COLO668 (cell line): ENCODE data around the gene C9orf57.
"Not testable (repeated sequence)": the region's sequence is repeated elsewhere in the genome, so short reads cannot be mapped to it uniquely, and the experiment has no call there.

Experiments
- DNase-seq: peaks from one replicate; lab custom pipeline; 2025; ENCODE audit not compliant: unreplicated experiment; lab: John Stamatoyannopoulos, UW

Gene C9orf57

DNA sequence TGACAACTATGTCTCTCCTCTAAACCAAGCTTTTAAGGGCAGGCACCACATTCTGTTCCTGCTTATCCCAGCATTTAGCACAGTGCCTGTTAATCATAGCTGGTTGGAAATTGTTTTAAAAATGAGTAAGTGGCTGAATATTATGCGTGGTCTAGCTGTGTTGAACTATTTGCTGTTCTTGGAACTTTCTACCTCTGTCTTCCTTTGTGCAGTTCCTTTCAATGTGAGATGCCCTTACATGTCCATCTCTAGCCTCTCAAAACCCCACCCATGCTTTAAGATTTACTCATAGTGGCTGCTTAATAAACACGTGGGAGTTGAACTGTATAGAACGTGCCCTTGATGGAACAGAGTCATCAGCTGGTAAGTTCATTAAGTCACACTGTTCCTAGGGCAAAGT lies 34.5 kb downstream of the C9orf57 start:
- DNase-seq, result no peak

GRCh38 chr9:72023596-72023995 lies 36.8 kb downstream of the C9orf57 start:
- DNase-seq, result no peak

- DNase-seq, result no peak
Observed at GRCh38 chr9:72022841-72023240, 37.6 kb downstream of the C9orf57 start.

DNA sequence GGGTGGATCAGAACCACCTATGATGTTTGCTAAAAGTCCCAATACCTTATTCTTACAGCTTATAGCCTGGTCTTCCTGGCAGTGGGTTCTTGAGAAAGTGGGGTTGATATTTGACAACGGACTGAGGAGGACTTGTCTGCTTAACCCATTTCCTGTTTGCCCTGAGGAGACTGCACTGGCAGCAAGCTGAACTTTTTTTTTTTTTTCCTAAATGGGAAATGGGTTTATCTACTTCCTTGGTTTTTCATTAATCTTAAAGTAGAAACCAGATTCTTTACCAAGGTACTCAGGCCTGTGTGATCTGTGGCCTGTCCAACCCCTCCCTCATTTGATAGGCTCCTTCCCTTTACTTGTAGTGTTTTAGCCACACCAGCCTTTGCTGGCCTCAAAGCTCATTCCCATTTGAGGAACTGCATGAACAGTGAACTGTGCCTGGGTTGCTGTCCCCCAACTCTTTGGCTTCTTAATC lies 47.1 kb downstream of the C9orf57 start:
- DNase-seq, result no peak

DNA sequence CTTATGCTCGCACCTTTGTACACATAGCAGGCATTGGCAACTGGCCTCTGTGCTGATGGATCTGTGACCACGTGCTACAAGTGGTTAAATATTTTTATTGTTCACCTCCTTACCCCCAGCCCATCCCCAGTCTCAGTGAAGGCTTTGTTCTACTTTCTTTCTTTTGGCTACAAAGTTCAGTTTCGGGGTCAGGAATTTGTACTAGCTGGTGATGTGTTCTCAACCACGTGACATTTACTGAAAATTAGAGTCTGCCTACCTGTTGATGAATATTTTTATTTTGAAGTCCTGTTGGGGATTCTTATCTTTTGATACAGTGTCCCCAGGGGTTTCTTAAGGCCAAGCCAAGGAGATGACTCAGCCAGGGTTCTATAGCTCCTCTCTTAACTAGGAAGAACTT lies 47.8 kb downstream of the C9orf57 start:
- no peak for DNase-seq

- not testable (repeated sequence) for DNase-seq
Observed at GRCh38 chr9:72007726-72008125, 52.7 kb downstream of the C9orf57 start.

DNA sequence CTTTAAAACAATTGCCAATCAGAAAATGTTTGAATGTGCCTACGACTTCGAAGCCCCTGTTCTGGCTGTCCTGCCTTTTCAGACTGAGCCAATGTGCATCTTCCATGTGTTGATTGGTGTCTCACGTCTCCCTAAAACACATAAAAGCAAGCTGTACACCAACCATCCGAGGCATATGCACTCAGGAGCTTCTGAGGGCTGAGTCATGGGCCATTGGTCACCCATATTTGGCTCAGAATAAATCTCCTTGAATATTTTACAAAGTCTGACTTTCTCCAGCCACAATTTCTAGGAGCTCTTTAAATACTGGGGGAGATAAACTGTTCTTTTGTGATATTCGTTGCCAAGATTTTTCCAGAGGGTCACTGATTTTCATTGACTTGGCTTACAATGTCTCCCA lies 53.9 kb downstream of the C9orf57 start:
- no peak for DNase-seq

- no peak for DNase-seq
Observed at GRCh38 chr9:72005451-72005850, 55.0 kb downstream of the C9orf57 start.
